ENCODE results near the gene ALDH2. TPM values are rescaled to one million over a fixed set of nuclear protein-coding genes. Genes with fewer than 3 reads are reported as not detected.

Gene ALDH2
- total RNA-seq, 3 donors from 2014 or later (not counting 1 experiment from before 2014, with no cell fraction given), result 2.6 to 8.2 (median 3.8) TPM

- no peaks in the 10 kb centered on the region for H3K4me1 Mint-ChIP-seq
Measured at GRCh38 chr12:111748867-111749266, 17.9 kb upstream of the ALDH2 start.

DNA sequence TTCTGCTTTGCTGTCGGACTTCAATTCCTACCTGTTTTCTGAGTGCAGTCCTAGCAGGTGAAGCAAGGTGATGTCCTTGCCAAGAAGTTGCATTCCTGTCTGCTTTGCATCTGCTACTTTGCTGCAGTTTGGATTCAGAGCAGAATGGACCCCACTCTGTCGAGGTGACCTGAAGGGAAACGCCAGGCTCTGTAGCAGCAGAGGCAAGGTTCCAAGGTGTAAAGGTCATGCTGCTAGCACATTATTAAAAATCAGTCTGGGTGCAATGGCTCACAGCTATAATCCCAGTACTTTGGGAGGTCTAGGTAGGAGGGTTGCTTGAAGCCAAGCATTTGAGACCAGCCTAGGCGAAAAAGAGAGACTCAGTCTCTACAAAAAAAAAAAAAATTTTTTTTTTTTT is 17.3 kb upstream of the ALDH2 start:
- Histone ChIP-seq H3K27ac (ENCODE audit: low read length) (no peak overlapping the region), H3K27me3 (ENCODE audit: control insufficient read depth, insufficient read depth, low read length) (no peaks in the 10 kb centered on the region), H3K4me1 (ENCODE audit: control insufficient read depth, insufficient read depth, low read length) (no peaks in the 10 kb centered on the region), H3K36me3 (ENCODE audit: control insufficient read depth, insufficient read depth, low read length) (peaks cover 28% of the 10 kb centered on the region), H3K9me3 (ENCODE audit: control insufficient read depth, insufficient read depth, low read length) (no peaks in the 10 kb centered on the region), H3K4me3 (ENCODE audit: low read length) (no peak overlapping the region)
- Mint-ChIP-seq H3K27ac (no peak overlapping the region), H3K4me3 (no peak overlapping the region), H3K27me3 (ENCODE audit: low read depth in 2 of 2) (no peaks in the 10 kb centered on the region), H3K36me3 (no peaks in the 10 kb centered on the region), H3K4me1 (no peaks in the 10 kb centered on the region), H3K9me3 (no peaks in the 10 kb centered on the region)
- WGBS (ENCODE audit: insufficient coverage), result 98% methylated on average over 4 of the region's 4 CpGs
- ATAC-seq, result no peak
- DNase-seq, result no peak
- no peak for TF ChIP-seq CTCF (IDR thresholded peaks at IDR 0.05)
- intact Hi-C loops (cut with micrococcal nuclease), result no loop called here

More at GRCh38 chr12:111748867-111749266, 17.9 kb upstream of the ALDH2 start:
- ATAC-seq (no peak), DNase-seq (no peak)
- Histone ChIP-seq H3K27me3 (ENCODE audit: control insufficient read depth, insufficient read depth, low read length) (no peaks in the 10 kb centered on the region), H3K9me3 (ENCODE audit: control insufficient read depth, insufficient read depth, low read length) (no peaks in the 10 kb centered on the region), H3K36me3 (ENCODE audit: control insufficient read depth, insufficient read depth, low read length) (peaks cover 27% of the 10 kb centered on the region), H3K4me3 (ENCODE audit: low read length) (no peak overlapping the region), H3K4me1 (ENCODE audit: control insufficient read depth, insufficient read depth, low read length) (no peaks in the 10 kb centered on the region), H3K27ac (ENCODE audit: low read length) (no peak overlapping the region)
- no peaks in the 10 kb centered on the region for H3K9me3 Mint-ChIP-seq
- H3K4me3 Mint-ChIP-seq, result no peak overlapping the region
- no peaks in the 10 kb centered on the region for H3K27me3 Mint-ChIP-seq (ENCODE audit: low read depth in 2 of 2)
- WGBS (ENCODE audit: insufficient coverage), result 96% methylated on average over 7 of the region's 7 CpGs
- H3K36me3 Mint-ChIP-seq, result no peaks in the 10 kb centered on the region
- no peak for TF ChIP-seq CTCF (IDR thresholded peaks at IDR 0.05)
- intact Hi-C loops (cut with micrococcal nuclease), result no loop called here
- no peak overlapping the region for H3K27ac Mint-ChIP-seq

DNA sequence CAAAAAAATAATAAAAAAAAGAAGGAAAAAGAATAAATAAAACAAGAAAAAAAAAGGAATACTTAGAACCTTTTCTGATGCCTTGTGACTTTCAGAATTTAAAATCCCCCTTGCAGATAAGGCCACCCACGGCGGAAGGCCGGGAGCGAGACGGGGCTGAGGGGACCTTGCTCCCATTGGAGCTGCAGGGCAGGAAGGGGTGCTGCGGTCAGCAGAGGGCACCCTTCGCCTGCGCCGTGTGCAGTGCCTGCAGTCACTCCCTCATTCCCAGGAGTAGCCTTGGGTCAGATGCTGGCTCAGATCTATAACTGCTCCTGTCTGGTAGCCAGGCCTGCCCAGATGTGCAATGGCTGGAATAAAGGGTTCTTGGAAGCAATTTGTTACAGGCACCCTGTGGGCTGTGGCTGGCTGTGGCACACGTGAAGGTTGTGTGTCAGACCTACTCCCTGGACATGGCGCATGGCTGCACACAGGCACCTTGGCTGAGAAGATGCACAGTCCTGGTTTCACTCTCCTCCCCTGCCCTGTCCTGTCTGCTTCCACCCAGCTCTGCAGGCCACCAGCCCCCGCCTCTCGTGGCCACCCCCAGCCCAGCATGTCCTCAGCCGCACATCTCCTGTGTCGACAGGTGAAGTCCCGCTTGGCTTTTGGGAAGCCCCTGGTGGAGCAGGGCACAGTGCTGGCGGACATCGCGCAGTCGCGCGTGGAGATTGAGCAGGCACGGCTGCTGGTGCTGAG is 13.4 kb upstream of the ALDH2 start:
- Histone ChIP-seq H3K4me3 (ENCODE audit: low read length) (no peak overlapping the region), H3K27ac (ENCODE audit: low read length) (no peak overlapping the region), H3K27me3 (ENCODE audit: control insufficient read depth, insufficient read depth, low read length) (no peaks in the 10 kb centered on the region), H3K36me3 (ENCODE audit: control insufficient read depth, insufficient read depth, low read length) (peaks cover 22% of the 10 kb centered on the region), H3K4me1 (ENCODE audit: control insufficient read depth, insufficient read depth, low read length) (peaks cover 12% of the 10 kb centered on the region), H3K9me3 (ENCODE audit: control insufficient read depth, insufficient read depth, low read length) (no peaks in the 10 kb centered on the region)
- Mint-ChIP-seq H3K9me3 (no peaks in the 10 kb centered on the region), H3K27ac (no peak overlapping the region), H3K36me3 (no peaks in the 10 kb centered on the region), H3K4me3 (no peak overlapping the region), H3K4me1 (peaks cover 0 to 7% of the 10 kb centered on the region in 2 donors), H3K27me3 (ENCODE audit: low read depth in 2 of 2) (no peaks in the 10 kb centered on the region)
- intact Hi-C loops (cut with micrococcal nuclease), result no loop called here
- 87% methylated on average over 23 of the region's 23 CpGs for WGBS (ENCODE audit: insufficient coverage)
- ATAC-seq (no peak), DNase-seq (peak in 1 of 2 donors; percentile 19)
- TF ChIP-seq CTCF (IDR thresholded peaks at IDR 0.05), result no peak

- H3K4me3 Mint-ChIP-seq, result no peak overlapping the region
- no peaks in the 10 kb centered on the region for H3K27me3 Mint-ChIP-seq (ENCODE audit: low read depth in 2 of 2)
- ATAC-seq (no peak), DNase-seq (no peak)
- WGBS (ENCODE audit: insufficient coverage), result 94% methylated on average over 8 of the region's 8 CpGs
- H3K4me1 ChIP-seq (ENCODE audit: control insufficient read depth, insufficient read depth, low read length), result peaks cover 18% of the 10 kb centered on the region
- no peaks in the 10 kb centered on the region for H3K9me3 Mint-ChIP-seq
- no peaks in the 10 kb centered on the region for H3K27me3 ChIP-seq (ENCODE audit: control insufficient read depth, insufficient read depth, low read length)
- H3K4me3 ChIP-seq (ENCODE audit: low read length), result no peak overlapping the region
- H3K9me3 ChIP-seq (ENCODE audit: control insufficient read depth, insufficient read depth, low read length), result no peaks in the 10 kb centered on the region
- no peaks in the 10 kb centered on the region for H3K36me3 Mint-ChIP-seq
- no peak overlapping the region for H3K27ac ChIP-seq (ENCODE audit: low read length)
- H3K36me3 ChIP-seq (ENCODE audit: control insufficient read depth, insufficient read depth, low read length), result peaks cover 14% of the 10 kb centered on the region
- H3K4me1 Mint-ChIP-seq, result peaks cover 0 to 7% of the 10 kb centered on the region in 2 donors
- intact Hi-C loops (cut with micrococcal nuclease), result no loop called here
- H3K27ac Mint-ChIP-seq, result no peak overlapping the region
- no peak for TF ChIP-seq CTCF (IDR thresholded peaks at IDR 0.05)
Measured at GRCh38 chr12:111754671-111755070, 12.1 kb upstream of the ALDH2 start.
